ENCODE results near the gene SIGLEC11.

DNA sequence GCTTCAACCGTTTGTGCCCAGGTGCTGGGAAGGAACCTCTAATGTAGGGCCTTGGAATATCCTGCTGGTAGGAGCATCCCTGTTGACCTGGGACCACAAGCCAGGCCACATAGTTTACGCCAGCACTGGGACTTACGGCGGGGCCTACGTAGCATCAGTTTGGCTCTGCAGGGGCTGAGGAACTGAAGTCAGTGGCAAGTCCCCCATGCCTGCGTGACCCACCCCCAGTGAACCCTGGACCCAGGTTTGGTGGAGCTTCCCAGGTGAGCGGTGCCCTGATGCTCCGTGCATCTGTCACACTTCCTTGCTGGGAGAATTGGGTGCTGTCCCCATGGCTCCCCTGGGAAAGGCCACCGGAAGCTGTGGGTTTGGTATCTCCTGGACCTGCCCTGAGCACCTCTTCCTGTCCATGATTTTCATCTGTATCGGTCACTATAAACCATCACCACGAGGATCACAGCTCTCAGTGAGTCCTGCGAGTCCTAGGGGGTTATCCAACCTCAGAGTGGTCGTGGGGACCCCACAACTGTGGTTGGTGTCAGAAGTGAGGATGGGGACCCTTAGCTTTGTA, 9.9 kb downstream of the SIGLEC11 start:
- TF ChIP-seq, protein P1, sequence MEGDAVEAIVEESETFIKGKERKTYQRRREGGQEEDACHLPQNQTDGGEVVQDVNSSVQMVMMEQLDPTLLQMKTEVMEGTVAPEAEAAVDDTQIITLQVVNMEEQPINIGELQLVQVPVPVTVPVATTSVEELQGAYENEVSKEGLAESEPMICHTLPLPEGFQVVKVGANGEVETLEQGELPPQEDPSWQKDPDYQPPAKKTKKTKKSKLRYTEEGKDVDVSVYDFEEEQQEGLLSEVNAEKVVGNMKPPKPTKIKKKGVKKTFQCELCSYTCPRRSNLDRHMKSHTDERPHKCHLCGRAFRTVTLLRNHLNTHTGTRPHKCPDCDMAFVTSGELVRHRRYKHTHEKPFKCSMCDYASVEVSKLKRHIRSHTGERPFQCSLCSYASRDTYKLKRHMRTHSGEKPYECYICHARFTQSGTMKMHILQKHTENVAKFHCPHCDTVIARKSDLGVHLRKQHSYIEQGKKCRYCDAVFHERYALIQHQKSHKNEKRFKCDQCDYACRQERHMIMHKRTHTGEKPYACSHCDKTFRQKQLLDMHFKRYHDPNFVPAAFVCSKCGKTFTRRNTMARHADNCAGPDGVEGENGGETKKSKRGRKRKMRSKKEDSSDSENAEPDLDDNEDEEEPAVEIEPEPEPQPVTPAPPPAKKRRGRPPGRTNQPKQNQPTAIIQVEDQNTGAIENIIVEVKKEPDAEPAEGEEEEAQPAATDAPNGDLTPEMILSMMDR (IDR thresholded peaks at IDR 0.05), result no peak
- no peak for TF ChIP-seq POLR2A (IDR thresholded peaks at IDR 0.05)

Data from uterus (tissue), 2 donors.